Panc1 (cell line): ENCODE data around the gene DECR2. TPM values are rescaled to one million over a fixed set of nuclear protein-coding genes. Genes with fewer than 3 reads are reported as not detected.

Source experiments
- ATAC-seq: fragments of 200-7000 bp; cut with Tn5 transposase; 2 replicates; pipeline ENCODE4 v1.9.1; 2020; ENCODE audit warnings: mild to moderate bottlenecking, moderate library complexity
- BruUV-seq: library from RNA; stranded (reverse); fragments of 400-500 nt; replicated peaks from 2 replicates; lab custom pipeline; 2021; lab: Mats Ljungman, UMichigan
- CTCF ChIA-PET: fragments of 300-600 bp; sonication (Branson Sonifier 250); formaldehyde crosslinking; loops from one replicate; lab custom pipeline; 2022; ENCODE audit warnings: antibody characterized with exemption; lab: Charles Lee
- POLR2A ChIA-PET: fragments of 300-600 bp; sonication (Branson Sonifier 250); formaldehyde crosslinking; loops from one replicate; lab custom pipeline; 2022; ENCODE audit warnings: antibody characterized with exemption; lab: Charles Lee
- DNase-seq: peaks from one replicate; pipeline ENCODE4 v3.0.0-alpha.2; 2010; ENCODE audit warnings: low read depth, low spot score
- H3K27ac ChIP-seq: 2 replicates; pipeline ENCODE4 v1.5.1; 2011; ENCODE audit warnings: mild to moderate bottlenecking, low read length, inconsistent platforms
- H3K27me3 ChIP-seq: fragments of 200-500 bp; sonication (Bioruptor generic); 2 replicates; pipeline ENCODE4 v1.6.0; 2014; ENCODE audit warnings: low read length, inconsistent platforms; ENCODE audit not compliant: control insufficient read depth, insufficient read depth
- H3K36me3 ChIP-seq: fragments of 200-500 bp; sonication (Bioruptor generic); 2 replicates; pipeline ENCODE4 v1.5.1; 2014; ENCODE audit warnings: inconsistent platforms, mild to moderate bottlenecking, low read length, moderate library complexity; ENCODE audit not compliant: control insufficient read depth, insufficient read depth
- H3K4me1 ChIP-seq: 2 replicates; pipeline ENCODE4 v1.5.1; 2011; ENCODE audit warnings: inconsistent platforms, mild to moderate bottlenecking, low read length, moderate library complexity; ENCODE audit not compliant: control insufficient read depth, insufficient read depth
- H3K4me3 ChIP-seq, 2 experiments: 2 replicates each; pipeline ENCODE4 v1.5.1; 2011 to 2012; ENCODE audit warnings: low read depth in 2 of 2, low read length in 2 of 2, mild to moderate bottlenecking in 2 of 2, inconsistent platforms in 1 of 2, moderate library complexity in 1 of 2
- H3K9me3 ChIP-seq: fragments of 200-500 bp; sonication (Bioruptor generic); 2 replicates; pipeline ENCODE4 v1.5.1; 2014; ENCODE audit warnings: low read depth, mild to moderate bottlenecking, inconsistent platforms, low read length, moderate library complexity; ENCODE audit not compliant: control insufficient read depth, insufficient read depth
- POLR2AphosphoS5 ChIP-seq: IDR thresholded peaks from 2 replicates; pipeline ENCODE4 v1.6.1; 2012; ENCODE audit warnings: mild to moderate bottlenecking, low read depth, low read length, moderate library complexity
- SIN3A ChIP-seq: IDR thresholded peaks from 2 replicates; pipeline ENCODE4 v1.6.1; 2012; ENCODE audit warnings: low read depth, mild to moderate bottlenecking, low read length, moderate library complexity, borderline replicate concordance; ENCODE audit not compliant: insufficient read depth
- TCF7L2 ChIP-seq: IDR thresholded peaks from 2 replicates; pipeline ENCODE4 v1.6.1; 2011; ENCODE audit warnings: mild to moderate bottlenecking, low read depth, low read length, inconsistent platforms
- in situ Hi-C: cut with HindIII; loops from 2 replicates; pipeline ENCODE4 v1.10.0; 2016; ENCODE audit warnings: low sequenced_read_pairs, low pct_unique_long_range_greater_than_20kb
- intact Hi-C: fragments of 100-400 bp; cut with micrococcal nuclease; formaldehyde crosslinking; loops from one replicate; pipeline ENCODE4 v1.10.0; 2022; ENCODE audit not compliant: unreplicated experiment
- total RNA-seq: library from RNA; stranded (reverse); gene quantifications from one replicate; pipeline ENCODE4 v1.2.1, GENCODE V29; 2021; ENCODE audit not compliant: unreplicated experiment
- TF ChIP-seq, protein P1 (sequence below), 2 experiments: IDR thresholded peaks; 2 replicates each; pipeline ENCODE4 v1.6.1; 2011 to 2012; ENCODE audit warnings: low read depth in 2 of 2, control low read depth in 1 of 2, low read length in 1 of 2, mild to moderate bottlenecking in 1 of 2, moderate library complexity in 1 of 2; ENCODE audit not compliant: insufficient read depth in 1 of 2
- TF ChIP-seq, protein P2 (sequence below): fragments of 450-650 bp; IDR thresholded peaks from 2 replicates; pipeline ENCODE4 v1.5.1; 2017; ENCODE audit warnings: mild to moderate bottlenecking

DECR2 gene
- total RNA-seq, 1 experiment from 2014 or later = 92.7 TPM

GRCh38 chr16:380762-381011, 21.0 kb upstream of the DECR2 start:
- no peak for TF ChIP-seq POLR2AphosphoS5
- TF ChIP-seq, protein P1, sequence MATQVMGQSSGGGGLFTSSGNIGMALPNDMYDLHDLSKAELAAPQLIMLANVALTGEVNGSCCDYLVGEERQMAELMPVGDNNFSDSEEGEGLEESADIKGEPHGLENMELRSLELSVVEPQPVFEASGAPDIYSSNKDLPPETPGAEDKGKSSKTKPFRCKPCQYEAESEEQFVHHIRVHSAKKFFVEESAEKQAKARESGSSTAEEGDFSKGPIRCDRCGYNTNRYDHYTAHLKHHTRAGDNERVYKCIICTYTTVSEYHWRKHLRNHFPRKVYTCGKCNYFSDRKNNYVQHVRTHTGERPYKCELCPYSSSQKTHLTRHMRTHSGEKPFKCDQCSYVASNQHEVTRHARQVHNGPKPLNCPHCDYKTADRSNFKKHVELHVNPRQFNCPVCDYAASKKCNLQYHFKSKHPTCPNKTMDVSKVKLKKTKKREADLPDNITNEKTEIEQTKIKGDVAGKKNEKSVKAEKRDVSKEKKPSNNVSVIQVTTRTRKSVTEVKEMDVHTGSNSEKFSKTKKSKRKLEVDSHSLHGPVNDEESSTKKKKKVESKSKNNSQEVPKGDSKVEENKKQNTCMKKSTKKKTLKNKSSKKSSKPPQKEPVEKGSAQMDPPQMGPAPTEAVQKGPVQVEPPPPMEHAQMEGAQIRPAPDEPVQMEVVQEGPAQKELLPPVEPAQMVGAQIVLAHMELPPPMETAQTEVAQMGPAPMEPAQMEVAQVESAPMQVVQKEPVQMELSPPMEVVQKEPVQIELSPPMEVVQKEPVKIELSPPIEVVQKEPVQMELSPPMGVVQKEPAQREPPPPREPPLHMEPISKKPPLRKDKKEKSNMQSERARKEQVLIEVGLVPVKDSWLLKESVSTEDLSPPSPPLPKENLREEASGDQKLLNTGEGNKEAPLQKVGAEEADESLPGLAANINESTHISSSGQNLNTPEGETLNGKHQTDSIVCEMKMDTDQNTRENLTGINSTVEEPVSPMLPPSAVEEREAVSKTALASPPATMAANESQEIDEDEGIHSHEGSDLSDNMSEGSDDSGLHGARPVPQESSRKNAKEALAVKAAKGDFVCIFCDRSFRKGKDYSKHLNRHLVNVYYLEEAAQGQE (IDR thresholded peaks at IDR 0.05; ENCODE audit: insufficient read depth in 1 of 2, low read depth in 2 of 2, low read length in 1 of 2) = no peak
- TF ChIP-seq, protein P2, sequence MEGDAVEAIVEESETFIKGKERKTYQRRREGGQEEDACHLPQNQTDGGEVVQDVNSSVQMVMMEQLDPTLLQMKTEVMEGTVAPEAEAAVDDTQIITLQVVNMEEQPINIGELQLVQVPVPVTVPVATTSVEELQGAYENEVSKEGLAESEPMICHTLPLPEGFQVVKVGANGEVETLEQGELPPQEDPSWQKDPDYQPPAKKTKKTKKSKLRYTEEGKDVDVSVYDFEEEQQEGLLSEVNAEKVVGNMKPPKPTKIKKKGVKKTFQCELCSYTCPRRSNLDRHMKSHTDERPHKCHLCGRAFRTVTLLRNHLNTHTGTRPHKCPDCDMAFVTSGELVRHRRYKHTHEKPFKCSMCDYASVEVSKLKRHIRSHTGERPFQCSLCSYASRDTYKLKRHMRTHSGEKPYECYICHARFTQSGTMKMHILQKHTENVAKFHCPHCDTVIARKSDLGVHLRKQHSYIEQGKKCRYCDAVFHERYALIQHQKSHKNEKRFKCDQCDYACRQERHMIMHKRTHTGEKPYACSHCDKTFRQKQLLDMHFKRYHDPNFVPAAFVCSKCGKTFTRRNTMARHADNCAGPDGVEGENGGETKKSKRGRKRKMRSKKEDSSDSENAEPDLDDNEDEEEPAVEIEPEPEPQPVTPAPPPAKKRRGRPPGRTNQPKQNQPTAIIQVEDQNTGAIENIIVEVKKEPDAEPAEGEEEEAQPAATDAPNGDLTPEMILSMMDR = no peak
- TF ChIP-seq TCF7L2 = no peak
- no TSS peak for BruUV-seq
- CTCF ChIA-PET = no interaction called here
- intact Hi-C loops = no loop called here
- Histone ChIP-seq H3K4me3 (peak overlapping the region; percentile 73 to 84), H3K9me3 (no peaks in the 10 kb centered on the region), H3K4me1 (peaks cover 33% of the 10 kb centered on the region), H3K27me3 (no peaks in the 10 kb centered on the region), H3K36me3 (no peaks in the 10 kb centered on the region), H3K27ac (peak overlapping the region; percentile 84)
- no peak for DNase-seq
- POLR2A ChIA-PET = interaction anchor here (0.6 to 0.7 kb wide), 2 partner anchors 69 to 157 kb away, joined by 3 to 7 read pairs; no protein-coding TSS in a partner anchor
- ATAC-seq = peak; percentile 44
- in situ Hi-C loops = no loop called here

DNA sequence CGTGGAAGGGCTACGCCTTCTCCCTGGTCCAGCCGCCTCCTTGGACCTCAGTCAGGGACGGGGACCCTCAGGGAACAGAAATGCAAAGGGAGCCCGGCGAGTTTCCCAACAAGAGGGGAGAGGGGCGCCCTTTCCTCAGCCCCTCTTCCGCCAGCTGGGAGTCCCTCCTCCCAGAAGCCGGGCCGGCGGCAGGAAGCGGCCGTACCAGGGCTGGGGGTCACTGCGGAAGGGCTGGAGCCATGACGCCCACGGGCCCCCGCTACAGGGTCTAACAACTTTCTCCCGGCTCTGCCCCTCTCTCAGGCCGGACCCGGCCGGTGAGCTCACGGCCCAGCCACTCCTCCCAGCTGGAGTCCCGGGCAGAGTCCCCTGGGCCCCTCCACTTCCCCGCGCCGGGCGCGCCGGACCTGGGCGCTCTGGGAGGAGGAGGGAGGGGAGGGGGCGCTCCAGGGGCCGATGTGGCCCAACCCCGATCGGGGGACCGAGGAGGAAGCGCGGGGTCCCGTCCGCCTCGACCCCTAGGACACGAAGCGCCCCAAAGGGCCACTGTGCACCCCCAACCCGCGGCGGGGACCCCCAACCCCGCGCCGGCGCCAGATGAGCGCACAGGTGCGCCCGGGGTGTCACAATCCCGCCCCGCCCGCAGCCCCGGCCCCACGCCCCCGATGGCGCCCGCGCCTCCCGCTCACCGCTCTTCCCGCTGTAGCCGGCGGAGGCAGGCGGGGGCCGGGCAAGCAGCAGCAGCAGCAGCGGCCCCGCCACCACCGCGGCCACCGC, 20.5 kb upstream of the DECR2 start:
- no peaks in the 10 kb centered on the region for H3K9me3 ChIP-seq
- TF ChIP-seq SIN3A (peak; percentile 18; the same call in 1 of the 2 replicates), POLR2AphosphoS5 (no peak; the same call in 1 of the 2 replicates)
- peaks cover 38% of the 10 kb centered on the region for H3K4me1 ChIP-seq
- H3K36me3 ChIP-seq = no peaks in the 10 kb centered on the region
- intact Hi-C loops = no loop called here
- POLR2A ChIA-PET = no interaction called here
- H3K27me3 ChIP-seq = no peaks in the 10 kb centered on the region
- in situ Hi-C loops = no loop called here
- peak overlapping the region; percentile 73 to 84 for H3K4me3 ChIP-seq
- BruUV-seq = no TSS peak
- H3K27ac ChIP-seq = peak overlapping the region; percentile 84
- ATAC-seq (peak; percentile 67), DNase-seq (no peak)
- CTCF ChIA-PET = no interaction called here
